ENCODE data around the gene TMEM100. TPM values are rescaled to one million over a fixed set of nuclear protein-coding genes. Genes with fewer than 3 reads are reported as not detected.

Gene TMEM100
- total and polyA plus RNA-seq, 10 of the 15 experiments (the other 5 are each of a cell fraction or from before 2014, with no cell fraction given) = not detected

DNA sequence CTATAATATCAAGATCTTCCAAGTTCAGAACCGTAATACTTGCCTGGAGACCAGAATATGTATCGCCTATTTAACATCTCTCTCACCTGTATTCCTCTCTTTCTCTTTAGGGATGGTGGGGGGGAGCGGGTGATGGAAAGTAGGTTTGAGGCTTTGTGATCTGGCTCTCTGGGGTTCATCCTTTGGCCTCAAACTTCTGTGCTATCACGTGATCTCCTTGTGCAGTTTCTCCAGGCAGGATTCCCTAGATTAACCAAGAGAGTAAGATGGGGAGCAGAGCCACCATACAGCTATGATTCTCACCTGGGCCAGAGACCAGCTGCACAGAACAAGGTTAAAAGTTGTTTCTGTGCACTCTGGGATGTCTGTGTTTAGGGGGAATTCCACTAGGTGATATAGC, 5.2 kb downstream of the TMEM100 start:
- ChIA-PET POLR2A (no interaction called here), RAD21 (ENCODE audit: unreplicated experiment) (interaction anchor here (0.9 to 1.2 kb wide), 2 partner anchors 169 to 193 kb away, joined by 4 to 5 read pairs; no protein-coding TSS in a partner anchor), CTCF (interaction anchor here (0.5 to 6.0 kb wide), 22 partner anchors 9 to 1285 kb away, joined by 3 to 43 read pairs (median 5); no protein-coding TSS in a partner anchor), SMC1A (ENCODE audit: uncharacterized antibody, unreplicated experiment) (interaction anchor here (0.6 to 2.5 kb wide), 10 partner anchors 10 to 191 kb away, joined by 3 to 11 read pairs (median 4); no protein-coding TSS in a partner anchor)
- no peak for TF ChIP-seq RAD21 (IDR thresholded peaks at IDR 0.05; ENCODE audit: insufficient read depth, low read depth, low read length)
- no peak for TF ChIP-seq MTA3 (IDR thresholded peaks at IDR 0.05; ENCODE audit: borderline replicate concordance, low read length)
- TF ChIP-seq BMI1 (IDR thresholded peaks at IDR 0.05; ENCODE audit: borderline replicate concordance) = no peak
- no peak for TF ChIP-seq MEF2B (IDR thresholded peaks at IDR 0.05; ENCODE audit: partially characterized antibody, poor library complexity, severe bottlenecking)
- no peak for TF ChIP-seq WRNIP1 (IDR thresholded peaks at IDR 0.05; ENCODE audit: borderline replicate concordance, low read depth, low read length)
- no peak for TF ChIP-seq BHLHE40 (IDR thresholded peaks at IDR 0.05; ENCODE audit: borderline replicate concordance in 1 of 2, low read depth in 2 of 2, low read length in 1 of 2)
- no peak for TF ChIP-seq SMARCA5 (IDR thresholded peaks at IDR 0.05)
- in situ Hi-C loops (cut with MboI) (loop anchor here (5.0 kb wide), 2 partner anchors 35 to 190 kb away; partner anchors contain the start of gene PCTP), intact Hi-C loops (cut with micrococcal nuclease; ENCODE audit: unreplicated experiment) (no loop called here)
- Histone ChIP-seq H3K36me3 (ENCODE audit: control insufficient read depth in 2 of 2, insufficient read depth in 2 of 2, low read length in 1 of 2) (no peaks in the 10 kb centered on the region), H2AFZ (ENCODE audit: control insufficient read depth, low read depth, low read length) (no peak overlapping the region), H3K27me3 (replicated peaks in 1 of 2; ENCODE audit: control insufficient read depth in 2 of 2, insufficient read depth in 2 of 2, low read length in 1 of 2) (no peaks in the 10 kb centered on the region; a peak in 1 of 4 replicates), H3K4me2 (ENCODE audit: control insufficient read depth, insufficient read depth) (no peak overlapping the region), H4K20me1 (ENCODE audit: control insufficient read depth, insufficient read depth) (no peaks in the 10 kb centered on the region), H3K9ac (ENCODE audit: control insufficient read depth, insufficient read depth, low read length) (no peak overlapping the region), H3K79me2 (ENCODE audit: control insufficient read depth, insufficient read depth, low read length) (no peaks in the 10 kb centered on the region), H3K27ac (ENCODE audit: control insufficient read depth, insufficient read depth) (no peak overlapping the region), H3K4me3 (no peak overlapping the region), H3K9me3 (replicated peaks; ENCODE audit: control insufficient read depth, insufficient read depth, low read length) (no peaks in the 10 kb centered on the region), H3K4me1 (ENCODE audit: control insufficient read depth, insufficient read depth, low read length) (no peaks in the 10 kb centered on the region)
- FAIRE-seq = no peak
- ATAC-seq = no peak
- 13% methylated on average over 4 of the region's 4 CpGs for WGBS (ENCODE audit: insufficient coverage, insufficient replicate concordance, low lambda C conversion rate, missing lambda C conversion rate)
- BruUV-seq (replicated peaks) = no TSS peak
- DNase-seq (ENCODE audit: low read depth, low spot score) = no peak

Data from GM12878 (cell line).